Tibial artery (tissue), 4 donors: ENCODE measurements around the gene PPA1.

ENCODE experiments used
- DNase-seq, 2 donors: peaks; one replicate each; pipeline ENCODE4 v3.0.0-alpha.2; 2019
- H3K27ac ChIP-seq, 2 donors: fragments of 200-600 bp; sonication (generic) in 1 of 2; 1 replicate in 1 of 2; 2 replicates in 1 of 2; pipeline ENCODE4 v1.5.1; 2018 to 2019; ENCODE audit warnings: mild to moderate bottlenecking in 1 of 2
- H3K27me3 ChIP-seq, 2 donors: fragments of 200-600 bp; sonication (generic) in 1 of 2; one replicate each; pipeline versions ENCODE4 v1.5.1 to v1.6.0; 2016 to 2019
- H3K36me3 ChIP-seq, 3 donors: fragments of 200-600 bp; sonication (generic) in 2 of 3; one replicate each; pipeline ENCODE4 v1.5.1; 2016 to 2019; ENCODE audit warnings: mild to moderate bottlenecking in 2 of 3
- H3K4me1 ChIP-seq, 4 donors: fragments of 200-600 bp; sonication (generic) in 2 of 4; 1 replicate in 3 of 4; 2 replicates in 1 of 4; pipeline ENCODE4 v1.5.1; 2016 to 2019
- H3K4me3 ChIP-seq, 2 donors: fragments of 200-600 bp; sonication (generic) in 1 of 2; 1 replicate in 1 of 2; 2 replicates in 1 of 2; pipeline ENCODE4 v1.5.1; 2018 to 2019; ENCODE audit warnings: mild to moderate bottlenecking in 2 of 2
- H3K9me3 ChIP-seq, 3 donors: fragments of 200-600 bp; sonication (generic) in 1 of 3; one replicate each; pipeline ENCODE4 v1.5.1; 2016 to 2019
- CTCF ChIP-seq, 2 experiments: fragments of 200-600 bp in 1 of 2; fragments of 450-650 bp in 1 of 2; IDR thresholded peaks; one replicate each; pipeline ENCODE4 v1.5.1; 2017 to 2019; ENCODE audit warnings: antibody characterized with exemption in 2 of 2, mild to moderate bottlenecking in 1 of 2, moderate library complexity in 1 of 2
- intact Hi-C: fragments of 100-400 bp; cut with DNase I; formaldehyde crosslinking; loops from one replicate; pipeline ENCODE4 v1.15.0; 2023; ENCODE audit warnings: low total_unique reads

Gene PPA1

GRCh38 chr10:70212277-70212676, 21.0 kb downstream of the PPA1 start:
- no peak for DNase-seq
- Histone ChIP-seq H3K9me3 (no peaks in the 10 kb centered on the region), H3K4me3 (no peak overlapping the region), H3K27ac (no peak overlapping the region), H3K4me1 (no peaks in the 10 kb centered on the region), H3K27me3 (no peaks in the 10 kb centered on the region), H3K36me3 (peaks cover 26 to 84% (median 36%) of the 10 kb centered on the region in 3 donors)
- intact Hi-C loops: no loop called here
- no peak for TF ChIP-seq CTCF (IDR thresholded peaks at IDR 0.05)

- peaks cover 41 to 88% (median 79%) of the 10 kb centered on the region in 3 donors for H3K36me3 ChIP-seq
- no peak overlapping the region for H3K27ac ChIP-seq
- H3K4me3 ChIP-seq: no peak overlapping the region
- no peak for TF ChIP-seq CTCF (IDR thresholded peaks at IDR 0.05)
- intact Hi-C loops: no loop called here
- no peaks in the 10 kb centered on the region for H3K27me3 ChIP-seq
- DNase-seq: no peak
- no peaks in the 10 kb centered on the region for H3K4me1 ChIP-seq
- no peaks in the 10 kb centered on the region for H3K9me3 ChIP-seq
Observed at GRCh38 chr10:70206762-70207161, 26.5 kb downstream of the PPA1 start.

- no peaks in the 10 kb centered on the region for H3K4me1 ChIP-seq
- H3K9me3 ChIP-seq: no peaks in the 10 kb centered on the region
- intact Hi-C loops: no loop called here
- no peak for TF ChIP-seq CTCF (IDR thresholded peaks at IDR 0.05)
- H3K4me3 ChIP-seq: no peak overlapping the region
- DNase-seq: no peak
- H3K27ac ChIP-seq: no peak overlapping the region
- H3K27me3 ChIP-seq: no peaks in the 10 kb centered on the region
- peaks cover 46 to 63% (median 57%) of the 10 kb centered on the region in 3 donors for H3K36me3 ChIP-seq
Observed at GRCh38 chr10:70201105-70201504, 32.1 kb downstream of the PPA1 start.

- Histone ChIP-seq H3K4me1 (peaks cover 0 to 10% (median 0%) of the 10 kb centered on the region in 4 donors), H3K27ac (no peak overlapping the region), H3K36me3 (peaks cover 33 to 42% (median 37%) of the 10 kb centered on the region in 3 donors), H3K9me3 (no peaks in the 10 kb centered on the region), H3K4me3 (no peak overlapping the region), H3K27me3 (no peaks in the 10 kb centered on the region)
- no peak for DNase-seq
- intact Hi-C loops: no loop called here
- TF ChIP-seq CTCF (IDR thresholded peaks at IDR 0.05): no peak
Observed at GRCh38 chr10:70198696-70199466, 34.3 kb downstream of the PPA1 start.

- intact Hi-C loops: no loop called here
- no peak for TF ChIP-seq CTCF (IDR thresholded peaks at IDR 0.05)
- Histone ChIP-seq H3K9me3 (no peaks in the 10 kb centered on the region), H3K27me3 (no peaks in the 10 kb centered on the region), H3K4me3 (no peak overlapping the region), H3K36me3 (peaks cover 26 to 28% (median 27%) of the 10 kb centered on the region in 3 donors), H3K4me1 (peaks cover 0 to 18% (median 0%) of the 10 kb centered on the region in 4 donors), H3K27ac (no peak overlapping the region)
- DNase-seq: no peak
Observed at GRCh38 chr10:70197235-70197945, 35.8 kb downstream of the PPA1 start.
